H1 (cell line): ENCODE measurements around the gene TCAP. TPM values are rescaled to one million over a fixed set of nuclear protein-coding genes. Genes with fewer than 3 reads are reported as not detected.

Experiments used
- CTCF ChIA-PET: fragments of 300-600 bp; sonication (Branson Sonifier 250); formaldehyde crosslinking; loops from one replicate; lab custom pipeline; 2021; ENCODE audit not compliant: partially characterized antibody; lab: Charles Lee
- POLR2A ChIA-PET: fragments of 300-600 bp; sonication (Branson Sonifier 250); formaldehyde crosslinking; loops from one replicate; lab custom pipeline; 2021; ENCODE audit warnings: inconsistent platforms; ENCODE audit not compliant: partially characterized antibody; lab: Charles Lee
- DNase-seq, 2 experiments: peaks; one replicate each; pipeline versions ENCODE4 v3.0.0 to v3.0.0-alpha.2; 2010 to 2022; ENCODE audit warnings: low spot score in 2 of 2, low read depth in 1 of 2, mixed read lengths in 1 of 2
- FAIRE-seq: peaks from 2 replicates; lab custom pipeline; 2011; peaks lifted over from hg19 to GRCh38; lab: Jason Lieb, UNC
- H2AFZ ChIP-seq: 2 replicates; pipeline ENCODE4 v1.8.1; 2012; ENCODE audit warnings: low read length, inconsistent platforms
- H2AK5ac ChIP-seq: 2 replicates; pipeline ENCODE4 v1.6.1; 2013; ENCODE audit warnings: low read depth, low read length
- H2BK120ac ChIP-seq: replicated peaks from 2 replicates; pipeline ENCODE3; 2013; ENCODE audit warnings: low read depth, low read length, inconsistent platforms
- H2BK12ac ChIP-seq: 2 replicates; pipeline ENCODE4 v1.6.1; 2013; ENCODE audit warnings: low read depth, low read length
- H2BK15ac ChIP-seq: 2 replicates; pipeline ENCODE4 v1.6.1; 2013; ENCODE audit warnings: low read length
- H2BK20ac ChIP-seq: 2 replicates; pipeline ENCODE4 v1.6.1; 2013; ENCODE audit warnings: low read length
- H2BK5ac ChIP-seq: 2 replicates; pipeline ENCODE4 v1.6.1; 2013; ENCODE audit warnings: low read depth, low read length
- H3K14ac ChIP-seq: 2 replicates; pipeline ENCODE4 v1.6.1; 2013; ENCODE audit warnings: inconsistent platforms; ENCODE audit not compliant: insufficient read length
- H3K18ac ChIP-seq: 2 replicates; pipeline ENCODE4 v1.6.1; 2013; ENCODE audit warnings: low read length; ENCODE audit errors: extremely low read depth
- H3K23ac ChIP-seq: 2 replicates; pipeline ENCODE4 v1.6.1; 2013; ENCODE audit warnings: inconsistent platforms; ENCODE audit not compliant: insufficient read length
- H3K23me2 ChIP-seq: 2 replicates; pipeline ENCODE4 v1.6.1; 2013; ENCODE audit warnings: low read depth, low read length
- H3K27ac ChIP-seq: 2 replicates; pipeline ENCODE4 v1.6.1; 2011; ENCODE audit warnings: low read depth, low read length, inconsistent platforms
- H3K27me3 ChIP-seq, 4 experiments: replicated peaks in 1 of 4; 1 replicate in 1 of 4; 2 replicates in 3 of 4; pipeline versions ENCODE4 v1.6.1 to v1.8.1; 2011 to 2013; ENCODE audit warnings: low read length in 3 of 4, mild to moderate bottlenecking in 3 of 4, inconsistent platforms in 2 of 4, mixed read lengths in 2 of 4, moderate library complexity in 1 of 4; ENCODE audit not compliant: control insufficient read depth in 3 of 4, insufficient read depth in 3 of 4; ENCODE audit errors: extremely low read depth in 1 of 4
- H3K36me3 ChIP-seq, 4 experiments: 2 replicates each; pipeline versions ENCODE4 v1.6.1 to v1.8.1; 2011 to 2013; ENCODE audit warnings: mild to moderate bottlenecking in 4 of 4, low read length in 3 of 4, moderate library complexity in 2 of 4, control low read depth in 1 of 4, inconsistent platforms in 1 of 4; ENCODE audit not compliant: insufficient read depth in 4 of 4, control insufficient read depth in 2 of 4
- H3K4ac ChIP-seq: replicated peaks from 2 replicates; pipeline ENCODE3; 2013; ENCODE audit warnings: low read length, low read depth, mixed read lengths, inconsistent platforms; ENCODE audit not compliant: insufficient read length
- H3K4me1 ChIP-seq, 4 experiments: replicated peaks in 1 of 4; 1 replicate in 1 of 4; 2 replicates in 3 of 4; pipeline versions ENCODE4 v1.6.1 to v1.8.1; 2011 to 2013; ENCODE audit warnings: low read length in 3 of 4, inconsistent platforms in 2 of 4, mixed read lengths in 1 of 4; ENCODE audit not compliant: insufficient read depth in 4 of 4, control insufficient read depth in 3 of 4
- H3K4me2 ChIP-seq, 2 experiments: 2 replicates each; pipeline versions ENCODE4 v1.6.1 to v1.8.1; 2011 to 2013; ENCODE audit warnings: low read depth in 2 of 2, low read length in 2 of 2, control low read depth in 1 of 2, inconsistent platforms in 1 of 2, mild to moderate bottlenecking in 1 of 2; ENCODE audit not compliant: insufficient read depth in 1 of 2
- H3K4me3 ChIP-seq, 4 experiments: fragments of 200-600, 300-600 bp in 1 of 4; sonication (generic), shearing (Covaris generic), sonication (Bioruptor Twin) in 1 of 4; 2 replicates each; pipeline versions ENCODE4 v1.5.1 to v1.8.1; 2011 to 2016; ENCODE audit warnings: low read length in 4 of 4, low read depth in 3 of 4, control low read depth in 2 of 4, inconsistent platforms in 2 of 4, mild to moderate bottlenecking in 2 of 4, mixed read lengths in 1 of 4, moderate library complexity in 1 of 4; ENCODE audit not compliant: insufficient read depth in 2 of 4; ENCODE audit errors: extremely low read depth in 1 of 4
- H3K56ac ChIP-seq: replicated peaks from 2 replicates; pipeline ENCODE3; 2013; ENCODE audit warnings: low read depth, mild to moderate bottlenecking, mixed read lengths, low read length, inconsistent platforms; ENCODE audit not compliant: insufficient read length
- H3K79me1 ChIP-seq: 2 replicates; pipeline ENCODE4 v1.6.1; 2013; ENCODE audit warnings: low read depth, low read length, control low read depth
- H3K79me2 ChIP-seq, 2 experiments: 2 replicates each; pipeline versions ENCODE4 v1.6.1 to v1.8.1; 2012 to 2013; ENCODE audit warnings: low read length in 2 of 2, mild to moderate bottlenecking in 2 of 2, inconsistent platforms in 1 of 2; ENCODE audit not compliant: insufficient read depth in 2 of 2, control insufficient read depth in 1 of 2
- H3K9ac ChIP-seq, 4 experiments: replicated peaks in 1 of 4; 1 replicate in 1 of 4; 2 replicates in 3 of 4; pipeline versions ENCODE4 v1.6.1 to v1.8.1; 2011 to 2013; ENCODE audit warnings: low read depth in 3 of 4, low read length in 3 of 4, control low read depth in 2 of 4, mild to moderate bottlenecking in 2 of 4, moderate library complexity in 2 of 4, inconsistent platforms in 1 of 4; ENCODE audit errors: extremely low read depth in 1 of 4
- H3K9me3 ChIP-seq, 2 experiments: 2 replicates each; pipeline versions ENCODE4 v1.6.1 to v1.8.1; 2012 to 2013; ENCODE audit warnings: mild to moderate bottlenecking in 2 of 2, moderate library complexity in 2 of 2, control low read depth in 1 of 2, inconsistent platforms in 1 of 2, low read depth in 1 of 2, low read length in 1 of 2, mixed read lengths in 1 of 2; ENCODE audit not compliant: insufficient read depth in 2 of 2
- H4K20me1 ChIP-seq, 2 experiments: replicated peaks in 1 of 2; 2 replicates each; pipeline versions ENCODE3 to v1.8.1; 2011 to 2013; ENCODE audit warnings: inconsistent platforms in 2 of 2, low read length in 2 of 2, mild to moderate bottlenecking in 1 of 2; ENCODE audit not compliant: insufficient read depth in 2 of 2, control insufficient read depth in 1 of 2
- H4K5ac ChIP-seq: 2 replicates; pipeline ENCODE4 v1.6.1; 2013; ENCODE audit warnings: low read length, low read depth, mixed read lengths, inconsistent platforms; ENCODE audit not compliant: insufficient read length
- H4K8ac ChIP-seq: 2 replicates; pipeline ENCODE4 v1.8.0; 2013; ENCODE audit warnings: mild to moderate bottlenecking, moderate library complexity, low read length, inconsistent platforms; ENCODE audit not compliant: insufficient read depth; ENCODE audit errors: extremely low read depth
- H4K91ac ChIP-seq: replicated peaks from 2 replicates; pipeline ENCODE3; 2013; ENCODE audit warnings: low read length, mixed read lengths, inconsistent platforms; ENCODE audit not compliant: insufficient read length
- ASH2L ChIP-seq: fragments of 200-600, 300-600 bp; sonication (generic); IDR thresholded peaks from one replicate; pipeline ENCODE4 v1.7.1; 2017; ENCODE audit warnings: low read length
- CBX5 ChIP-seq: fragments of 300-800, 300-1000 bp; sonication (generic); IDR thresholded peaks from 2 replicates; pipeline ENCODE4 v1.7.1; 2016; ENCODE audit warnings: antibody characterized with exemption, low read length, low read depth
- CBX8 ChIP-seq: fragments of 300-800, 300-1000 bp; sonication (generic); IDR thresholded peaks from 2 replicates; pipeline ENCODE4 v1.7.1; 2016; ENCODE audit warnings: low read depth, low read length, borderline replicate concordance
- CEBPB ChIP-seq: IDR thresholded peaks from 2 replicates; pipeline ENCODE4 v1.6.1; 2012; ENCODE audit warnings: low read depth, low read length
- CHD2 ChIP-seq: IDR thresholded peaks from 2 replicates; pipeline ENCODE4 v1.6.1; 2012; ENCODE audit warnings: low read length, improper control_type of control experiment
- E2F6 ChIP-seq: IDR thresholded peaks from 2 replicates; pipeline ENCODE4 v1.6.1; 2012; ENCODE audit warnings: inconsistent platforms
- HDAC2 ChIP-seq, 2 experiments: fragments of 300-600 bp in 1 of 2; sonication (generic) in 1 of 2; IDR thresholded peaks; 2 replicates each; pipeline ENCODE4 v1.6.1; 2011 to 2012; ENCODE audit warnings: low read depth in 2 of 2, low read length in 2 of 2, mild to moderate bottlenecking in 2 of 2, moderate library complexity in 2 of 2, borderline replicate concordance in 1 of 2, inconsistent platforms in 1 of 2
- PHF8 ChIP-seq: fragments of 200-600 bp; sonication (generic); conservative IDR thresholded peaks from 2 replicates; pipeline ENCODE4 v1.7.1; 2012; ENCODE audit warnings: low read depth, mild to moderate bottlenecking, inconsistent platforms, low read length, moderate library complexity
- POU5F1 ChIP-seq: IDR thresholded peaks from 2 replicates; pipeline ENCODE4 v1.6.1; 2011; ENCODE audit warnings: low read depth, mild to moderate bottlenecking, low read length, moderate library complexity
- RFX5 ChIP-seq: IDR thresholded peaks from 2 replicates; pipeline ENCODE4 v1.6.1; 2011; ENCODE audit warnings: low read depth, low read length, improper control_type of control experiment, borderline replicate concordance
- SIX5 ChIP-seq: IDR thresholded peaks from 2 replicates; pipeline ENCODE4 v1.6.1; 2011; ENCODE audit warnings: mild to moderate bottlenecking, low read depth, low read length
- SP1 ChIP-seq: IDR thresholded peaks from 2 replicates; pipeline ENCODE4 v1.6.1; 2011; ENCODE audit warnings: low read depth, low read length
- TAF1 ChIP-seq: IDR thresholded peaks from 2 replicates; pipeline ENCODE4 v1.6.1; 2011; ENCODE audit warnings: mild to moderate bottlenecking, low read depth, low read length
- TCF12 ChIP-seq: IDR thresholded peaks from 2 replicates; pipeline ENCODE4 v1.6.1; 2011; ENCODE audit warnings: low read depth, mild to moderate bottlenecking, low read length
- WGBS, 2 experiments: shearing (Covaris generic) in 1 of 2; methylation state at CpG; one replicate each; pipeline versions ENCODE4 v1.1.6 to v1.1.7; 2013 to 2015; ENCODE audit warnings: low lambda C conversion rate in 2 of 2, mixed read lengths in 2 of 2, inconsistent platforms in 1 of 2, low coverage in 1 of 2, missing lambda C conversion rate in 1 of 2; ENCODE audit not compliant: insufficient replicate concordance in 2 of 2, insufficient coverage in 1 of 2, insufficient read length in 1 of 2; ENCODE audit errors: extremely low coverage in 1 of 2, missing lambda C conversion rate in 1 of 2; 5-methylcytosine and 5-hydroxymethylcytosine counted together
- polyA plus RNA-seq, 7 experiments: library from polyadenylated mRNA; depleted of rRNA in 3 of 7; stranded (reverse) in 5 of 7; unstranded in 2 of 7; fragments of >200 nt in 5 of 7; fragments of 200-250 nt in 2 of 7; gene quantifications; 1 replicate in 5 of 7; 2 replicates in 1 of 7; 4 replicates in 1 of 7; pipeline versions ENCODE4 v1.2.1 to v1.2.3, GENCODE V29; 2011 to 2013; ENCODE audit warnings: missing spikeins in 2 of 7, mixed read lengths in 2 of 7
- total RNA-seq: library from RNA; stranded (reverse); fragmentation: NEBNext Ultra II Directional; extraction: Animal tissue kit (Norgen Biotek cat#: 25700); gene quantifications from 2 replicates; pipeline ENCODE4 v1.2.1, GENCODE V29; 2021

Gene TCAP
- total and polyA plus RNA-seq, 2 of the 8 experiments (the other 6 are each of a cell fraction or from before 2014, with no cell fraction given), result 0.82 to 1.4 TPM

GRCh38 chr17:39638317-39638716, 26.8 kb upstream of the TCAP start:
- Histone ChIP-seq H4K8ac (no peak overlapping the region), H3K23ac (no peak overlapping the region), H3K36me3 (no peaks in the 10 kb centered on the region), H2BK5ac (no peak overlapping the region), H2BK15ac (no peak overlapping the region), H3K23me2 (peaks cover 8% of the 10 kb centered on the region; the same call in 1 of the 2 replicates), H4K5ac (no peak overlapping the region), H2AK5ac (no peak overlapping the region), H4K91ac (no peak overlapping the region), H3K4me2 (peak overlapping the region in 1 of 2 experiments; percentile 97; a peak in 1 of 4 replicates), H2BK12ac (no peak overlapping the region), H3K56ac (no peak overlapping the region), H3K27me3 (0 out of 7 replicates have a peak, but pooled peaks cover 0 to 3% (median 0%) of the 10 kb centered on the region in 4 experiments), H3K4ac (no peak overlapping the region), H4K20me1 (peaks cover 3 to 21% of the 10 kb centered on the region in 2 experiments), H2BK20ac (no peak overlapping the region), H2AFZ (no peak overlapping the region), H3K4me1 (peaks cover 13 to 37% (median 23%) of the 10 kb centered on the region in 4 experiments), H3K79me1 (peaks cover 31% of the 10 kb centered on the region), H3K27ac (no peak overlapping the region), H3K9me3 (no peaks in the 10 kb centered on the region), H3K14ac (no peak overlapping the region), H3K18ac (no peak overlapping the region), H2BK120ac (no peak overlapping the region), H3K9ac (no peak overlapping the region), H3K79me2 (peaks cover 8 to 57% of the 10 kb centered on the region in 2 experiments), H3K4me3 (peak overlapping the region in 3 of 4 experiments; percentile 79 to 87 (median 83); a peak in 2 of 8 replicates)
- DNase-seq, result no peak
- CTCF ChIA-PET, result interaction anchor here (1.4 to 49.2 kb wide), 7 partner anchors 9 to 92 kb away, joined by 7 to 1885 read pairs (median 10); partner anchors contain the start of genes ERBB2, MIEN1, PGAP3 and PNMT
- WGBS, 2 experiments, result 99% methylated on average over 7 of the region's 7 CpGs; no CpG with 5 or more reads in 1 of the 2 experiments
- no peak for FAIRE-seq
- POLR2A ChIA-PET, result interaction anchor here (1.1 to 5.5 kb wide), 10 partner anchors 9 to 117 kb away, joined by 3 to 28 read pairs (median 4); partner anchors contain the start of gene PGAP3
- TF ChIP-seq RFX5 (no peak), SIX5 (no peak), CBX8 (no peak), CBX5 (no peak), CEBPB (no peak), SP1 (no peak), POU5F1 (no peak), ASH2L (no peak), CHD2 (no peak), E2F6 (no peak), TCF12 (no peak), TAF1 (no peak), HDAC2 (IDR thresholded peaks at IDR 0.05; ENCODE audit: borderline replicate concordance in 1 of 2, low read depth in 2 of 2, low read length in 2 of 2) (no peak), PHF8 (no peak)
